Liver (tissue), 9 donors: ENCODE data around the gene VPS25. TPM values are rescaled to one million over a fixed set of nuclear protein-coding genes. Genes with fewer than 3 reads are reported as not detected.

Experiments
- DNase-seq: peaks from one replicate; pipeline ENCODE4 v3.0.0-alpha.2; 2017; ENCODE audit warnings: low spot score
- H3K27ac ChIP-seq, 2 donors: one replicate each; pipeline ENCODE4 v1.7.0; 2013; ENCODE audit warnings: inconsistent platforms in 2 of 2, low read length in 2 of 2, control low read depth in 1 of 2, low read depth in 1 of 2, mild to moderate bottlenecking in 1 of 2
- H3K27me3 ChIP-seq, 4 donors: one replicate each; pipeline versions ENCODE4 v1.6.1 to v1.7.0; 2013; ENCODE audit warnings: low read length in 3 of 4, inconsistent platforms in 1 of 4, mild to moderate bottlenecking in 1 of 4, moderate library complexity in 1 of 4; ENCODE audit not compliant: control insufficient read depth in 4 of 4, insufficient read depth in 4 of 4
- H3K36me3 ChIP-seq, 4 donors: one replicate each; pipeline versions ENCODE4 v1.6.1 to v1.7.0; 2013; ENCODE audit warnings: low read length in 3 of 4, mild to moderate bottlenecking in 3 of 4, low read depth in 1 of 4, moderate library complexity in 1 of 4; ENCODE audit not compliant: control insufficient read depth in 4 of 4, insufficient read depth in 3 of 4
- H3K4me1 ChIP-seq, 4 donors: one replicate each; pipeline versions ENCODE4 v1.6.1 to v1.7.0; 2013; ENCODE audit warnings: low read length in 3 of 4, mild to moderate bottlenecking in 3 of 4, moderate library complexity in 1 of 4; ENCODE audit not compliant: control insufficient read depth in 4 of 4, insufficient read depth in 4 of 4
- H3K4me3 ChIP-seq, 3 donors: one replicate each; pipeline versions ENCODE4 v1.6.1 to v1.7.0; 2013; ENCODE audit warnings: low read length in 3 of 3, control low read depth in 1 of 3, low read depth in 1 of 3, mild to moderate bottlenecking in 1 of 3
- H3K9ac ChIP-seq, 2 donors: one replicate each; pipeline ENCODE4 v1.7.0; 2013; ENCODE audit warnings: low read length in 2 of 2, mild to moderate bottlenecking in 2 of 2, moderate library complexity in 2 of 2, control low read depth in 1 of 2, low read depth in 1 of 2
- H3K9me3 ChIP-seq, 4 donors: one replicate each; pipeline versions ENCODE4 v1.6.1 to v1.7.0; 2013; ENCODE audit warnings: low read length in 3 of 4; ENCODE audit not compliant: control insufficient read depth in 4 of 4
- EGR1 ChIP-seq, 2 donors: IDR thresholded peaks; 2 replicates each; pipeline ENCODE4 v1.6.1; 2016 to 2018; ENCODE audit warnings: antibody characterized with exemption in 2 of 2, low read depth in 2 of 2
- FOXA1 ChIP-seq: IDR thresholded peaks from 2 replicates; pipeline ENCODE4 v1.6.1; 2016; ENCODE audit warnings: antibody characterized with exemption
- FOXA2 ChIP-seq: IDR thresholded peaks from 2 replicates; pipeline ENCODE4 v1.6.1; 2016; ENCODE audit warnings: antibody characterized with exemption
- GABPA ChIP-seq, 2 donors: IDR thresholded peaks in 1 of 2; conservative IDR thresholded peaks in 1 of 2; 2 replicates each; pipeline ENCODE4 v1.6.1; 2016; ENCODE audit warnings: antibody characterized with exemption in 2 of 2, mild to moderate bottlenecking in 1 of 2, moderate library complexity in 1 of 2
- HNF4A ChIP-seq, 2 donors: conservative IDR thresholded peaks; 2 replicates each; pipeline ENCODE4 v1.6.1; 2016; ENCODE audit warnings: antibody characterized with exemption in 2 of 2, mild to moderate bottlenecking in 2 of 2
- HNF4G ChIP-seq: IDR thresholded peaks from 2 replicates; pipeline ENCODE4 v1.6.1; 2016; ENCODE audit warnings: antibody characterized with exemption
- JUND ChIP-seq, 2 donors: IDR thresholded peaks; 2 replicates each; pipeline ENCODE4 v1.6.1; 2016; ENCODE audit warnings: antibody characterized with exemption in 2 of 2
- NR2F2 ChIP-seq: IDR thresholded peaks from 2 replicates; pipeline ENCODE4 v1.6.1; 2016; ENCODE audit warnings: antibody characterized with exemption
- RAD21 ChIP-seq, 2 donors: IDR thresholded peaks; 2 replicates each; pipeline ENCODE4 v1.6.1; 2016; ENCODE audit warnings: antibody characterized with exemption in 2 of 2, mild to moderate bottlenecking in 2 of 2
- RXRA ChIP-seq, 2 donors: IDR thresholded peaks; 2 replicates each; pipeline ENCODE4 v1.6.1; 2017 to 2018; ENCODE audit warnings: antibody characterized with exemption in 2 of 2, mild to moderate bottlenecking in 1 of 2
- SP1 ChIP-seq: IDR thresholded peaks from 2 replicates; pipeline ENCODE4 v1.6.1; 2018; ENCODE audit warnings: antibody characterized with exemption, mild to moderate bottlenecking
- TAF1 ChIP-seq: conservative IDR thresholded peaks from 2 replicates; pipeline ENCODE4 v1.6.1; 2016; ENCODE audit warnings: antibody characterized with exemption, mild to moderate bottlenecking
- YY1 ChIP-seq: IDR thresholded peaks from 2 replicates; pipeline ENCODE4 v1.6.1; 2016; ENCODE audit warnings: antibody characterized with exemption, mild to moderate bottlenecking
- WGBS: extraction: QIAGEN DNeasy Blood & Tissue Kit; methylation state at CpG from one replicate; pipeline ENCODE4 v1.1.7; 2013; 5-methylcytosine and 5-hydroxymethylcytosine counted together
- polyA plus RNA-seq, 2 donors: library from polyadenylated mRNA; stranded (reverse) in 1 of 2; unstranded in 1 of 2; fragments of 200-250 nt in 1 of 2; fragments of >200 nt in 1 of 2; fragmentation: Nextera tagmentation in 1 of 2; extraction: Ambion mirVana in 1 of 2; gene quantifications; one replicate each; pipeline versions ENCODE4 v1.2.1 to v1.2.3, GENCODE V29; 2013 to 2015
- total RNA-seq, 2 donors: library from RNA; depleted of rRNA; stranded (reverse); fragments of >200 nt; gene quantifications; one replicate each; pipeline ENCODE4 v1.2.3, GENCODE V29; 2014
- TF ChIP-seq, protein P1 (sequence below): IDR thresholded peaks from 2 replicates; pipeline ENCODE4 v1.6.1; 2016; ENCODE audit warnings: antibody characterized with exemption, mild to moderate bottlenecking
- TF ChIP-seq, protein P2 (sequence below): fragments of 150-350 bp; IDR thresholded peaks from 2 replicates; pipeline ENCODE4 v1.5.1; 2017; ENCODE audit warnings: improper control_type of control experiment, low read depth, low read length; ENCODE audit not compliant: missing input control
- TF ChIP-seq, protein P3 (sequence below): IDR thresholded peaks from 2 replicates; pipeline ENCODE4 v1.6.1; 2016; ENCODE audit warnings: antibody characterized with exemption
- TF ChIP-seq, protein P4 (sequence below): IDR thresholded peaks from 2 replicates; pipeline ENCODE4 v1.6.1; 2016; ENCODE audit warnings: antibody characterized with exemption
- TF ChIP-seq, protein P5 (sequence below): IDR thresholded peaks from 2 replicates; pipeline ENCODE4 v1.6.1; 2016; ENCODE audit warnings: antibody characterized with exemption
- donor health status: healthy.
- donor health status: healthy.
- donor health status: healthy.
- donor health status: healthy.
- donor health status: healthy.

The VPS25 gene
- total and polyA plus RNA-seq, 4 donors, result 40.9 to 65.7 (median 51.0) TPM

DNA sequence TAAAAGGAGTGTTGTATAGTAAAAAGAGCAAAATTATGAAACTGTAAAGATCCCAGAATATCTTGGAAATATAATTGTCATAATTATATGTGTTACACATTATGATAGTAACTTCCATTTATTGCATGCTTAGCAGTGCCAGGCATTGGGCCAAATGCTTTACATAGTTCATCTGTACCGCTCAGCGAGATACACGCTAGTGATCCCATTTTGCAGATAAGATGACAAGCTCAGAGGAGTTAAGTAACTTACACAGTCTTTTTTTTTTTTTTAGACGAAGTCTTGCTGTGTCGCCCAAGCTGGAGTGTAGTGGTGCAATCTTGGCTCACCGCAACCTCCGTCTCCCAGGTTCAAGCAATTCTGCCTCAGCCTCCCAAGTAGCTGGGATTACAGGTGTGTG lies 21.6 kb upstream of the VPS25 start:
- H3K4me3 ChIP-seq, result no peak overlapping the region
- H3K9me3 ChIP-seq, result no peaks in the 10 kb centered on the region
- no peaks in the 10 kb centered on the region for H3K27me3 ChIP-seq
- no peak for DNase-seq
- H3K36me3 ChIP-seq, result no peaks in the 10 kb centered on the region
- H3K9ac ChIP-seq, result no peak overlapping the region
- H3K4me1 ChIP-seq, result peaks cover 9 to 26% (median 20%) of the 10 kb centered on the region in 4 donors
- 83% methylated on average over 7 of the region's 7 CpGs for WGBS
- H3K27ac ChIP-seq, result no peak overlapping the region
- no peak for TF ChIP-seq RAD21 (IDR thresholded peaks at IDR 0.05)
- no peak for TF ChIP-seq HNF4A (conservative IDR thresholded peaks at IDR 0.05)
- TF ChIP-seq FOXA2, result no peak
- TF ChIP-seq, protein P1, sequence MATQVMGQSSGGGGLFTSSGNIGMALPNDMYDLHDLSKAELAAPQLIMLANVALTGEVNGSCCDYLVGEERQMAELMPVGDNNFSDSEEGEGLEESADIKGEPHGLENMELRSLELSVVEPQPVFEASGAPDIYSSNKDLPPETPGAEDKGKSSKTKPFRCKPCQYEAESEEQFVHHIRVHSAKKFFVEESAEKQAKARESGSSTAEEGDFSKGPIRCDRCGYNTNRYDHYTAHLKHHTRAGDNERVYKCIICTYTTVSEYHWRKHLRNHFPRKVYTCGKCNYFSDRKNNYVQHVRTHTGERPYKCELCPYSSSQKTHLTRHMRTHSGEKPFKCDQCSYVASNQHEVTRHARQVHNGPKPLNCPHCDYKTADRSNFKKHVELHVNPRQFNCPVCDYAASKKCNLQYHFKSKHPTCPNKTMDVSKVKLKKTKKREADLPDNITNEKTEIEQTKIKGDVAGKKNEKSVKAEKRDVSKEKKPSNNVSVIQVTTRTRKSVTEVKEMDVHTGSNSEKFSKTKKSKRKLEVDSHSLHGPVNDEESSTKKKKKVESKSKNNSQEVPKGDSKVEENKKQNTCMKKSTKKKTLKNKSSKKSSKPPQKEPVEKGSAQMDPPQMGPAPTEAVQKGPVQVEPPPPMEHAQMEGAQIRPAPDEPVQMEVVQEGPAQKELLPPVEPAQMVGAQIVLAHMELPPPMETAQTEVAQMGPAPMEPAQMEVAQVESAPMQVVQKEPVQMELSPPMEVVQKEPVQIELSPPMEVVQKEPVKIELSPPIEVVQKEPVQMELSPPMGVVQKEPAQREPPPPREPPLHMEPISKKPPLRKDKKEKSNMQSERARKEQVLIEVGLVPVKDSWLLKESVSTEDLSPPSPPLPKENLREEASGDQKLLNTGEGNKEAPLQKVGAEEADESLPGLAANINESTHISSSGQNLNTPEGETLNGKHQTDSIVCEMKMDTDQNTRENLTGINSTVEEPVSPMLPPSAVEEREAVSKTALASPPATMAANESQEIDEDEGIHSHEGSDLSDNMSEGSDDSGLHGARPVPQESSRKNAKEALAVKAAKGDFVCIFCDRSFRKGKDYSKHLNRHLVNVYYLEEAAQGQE, result no peak

DNA sequence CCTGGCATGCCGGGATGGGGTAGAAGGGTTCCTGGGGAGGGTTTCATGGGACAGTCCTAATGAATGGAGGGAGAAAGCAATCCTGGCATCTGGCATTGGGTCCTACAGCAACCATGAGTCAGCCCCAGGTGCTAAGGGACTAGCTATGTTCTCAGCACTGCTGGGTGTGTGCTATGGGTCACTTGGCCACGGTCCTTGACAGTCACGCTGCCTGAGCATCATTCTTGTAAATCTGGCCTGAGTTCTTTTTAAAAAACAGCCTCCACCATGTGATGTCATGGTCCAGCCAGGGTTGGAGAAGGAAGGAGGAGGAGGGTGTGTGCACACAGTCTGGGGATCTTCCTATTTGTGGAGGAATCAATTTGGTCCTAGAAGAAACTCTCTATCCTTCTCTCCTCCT lies 18.5 kb upstream of the VPS25 start:
- Histone ChIP-seq H3K4me3 (no peak overlapping the region), H3K9ac (no peak overlapping the region), H3K9me3 (no peaks in the 10 kb centered on the region), H3K27ac (no peak overlapping the region), H3K36me3 (no peaks in the 10 kb centered on the region), H3K4me1 (peaks cover 0 to 10% (median 5%) of the 10 kb centered on the region in 4 donors), H3K27me3 (no peaks in the 10 kb centered on the region)
- DNase-seq, result no peak
- 96% methylated on average over 3 of the region's 3 CpGs for WGBS
- TF ChIP-seq FOXA1, result no peak
- TF ChIP-seq, protein P2, sequence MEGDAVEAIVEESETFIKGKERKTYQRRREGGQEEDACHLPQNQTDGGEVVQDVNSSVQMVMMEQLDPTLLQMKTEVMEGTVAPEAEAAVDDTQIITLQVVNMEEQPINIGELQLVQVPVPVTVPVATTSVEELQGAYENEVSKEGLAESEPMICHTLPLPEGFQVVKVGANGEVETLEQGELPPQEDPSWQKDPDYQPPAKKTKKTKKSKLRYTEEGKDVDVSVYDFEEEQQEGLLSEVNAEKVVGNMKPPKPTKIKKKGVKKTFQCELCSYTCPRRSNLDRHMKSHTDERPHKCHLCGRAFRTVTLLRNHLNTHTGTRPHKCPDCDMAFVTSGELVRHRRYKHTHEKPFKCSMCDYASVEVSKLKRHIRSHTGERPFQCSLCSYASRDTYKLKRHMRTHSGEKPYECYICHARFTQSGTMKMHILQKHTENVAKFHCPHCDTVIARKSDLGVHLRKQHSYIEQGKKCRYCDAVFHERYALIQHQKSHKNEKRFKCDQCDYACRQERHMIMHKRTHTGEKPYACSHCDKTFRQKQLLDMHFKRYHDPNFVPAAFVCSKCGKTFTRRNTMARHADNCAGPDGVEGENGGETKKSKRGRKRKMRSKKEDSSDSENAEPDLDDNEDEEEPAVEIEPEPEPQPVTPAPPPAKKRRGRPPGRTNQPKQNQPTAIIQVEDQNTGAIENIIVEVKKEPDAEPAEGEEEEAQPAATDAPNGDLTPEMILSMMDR, result no peak
- TF ChIP-seq, protein P3, sequence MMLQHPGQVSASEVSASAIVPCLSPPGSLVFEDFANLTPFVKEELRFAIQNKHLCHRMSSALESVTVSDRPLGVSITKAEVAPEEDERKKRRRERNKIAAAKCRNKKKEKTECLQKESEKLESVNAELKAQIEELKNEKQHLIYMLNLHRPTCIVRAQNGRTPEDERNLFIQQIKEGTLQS, result no peak
- no peak for TF ChIP-seq EGR1 (IDR thresholded peaks at IDR 0.05; ENCODE audit: low read depth in 2 of 2)
- TF ChIP-seq, protein P4, sequence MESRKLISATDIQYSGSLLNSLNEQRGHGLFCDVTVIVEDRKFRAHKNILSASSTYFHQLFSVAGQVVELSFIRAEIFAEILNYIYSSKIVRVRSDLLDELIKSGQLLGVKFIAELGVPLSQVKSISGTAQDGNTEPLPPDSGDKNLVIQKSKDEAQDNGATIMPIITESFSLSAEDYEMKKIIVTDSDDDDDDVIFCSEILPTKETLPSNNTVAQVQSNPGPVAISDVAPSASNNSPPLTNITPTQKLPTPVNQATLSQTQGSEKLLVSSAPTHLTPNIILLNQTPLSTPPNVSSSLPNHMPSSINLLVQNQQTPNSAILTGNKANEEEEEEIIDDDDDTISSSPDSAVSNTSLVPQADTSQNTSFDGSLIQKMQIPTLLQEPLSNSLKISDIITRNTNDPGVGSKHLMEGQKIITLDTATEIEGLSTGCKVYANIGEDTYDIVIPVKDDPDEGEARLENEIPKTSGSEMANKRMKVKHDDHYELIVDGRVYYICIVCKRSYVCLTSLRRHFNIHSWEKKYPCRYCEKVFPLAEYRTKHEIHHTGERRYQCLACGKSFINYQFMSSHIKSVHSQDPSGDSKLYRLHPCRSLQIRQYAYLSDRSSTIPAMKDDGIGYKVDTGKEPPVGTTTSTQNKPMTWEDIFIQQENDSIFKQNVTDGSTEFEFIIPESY, result no peak
- no peak for TF ChIP-seq RXRA (IDR thresholded peaks at IDR 0.05)
- TF ChIP-seq HNF4G, result no peak
- no peak for TF ChIP-seq NR2F2
- no peak for TF ChIP-seq TAF1
- TF ChIP-seq RAD21 (IDR thresholded peaks at IDR 0.05), result no peak
- TF ChIP-seq, protein P5, sequence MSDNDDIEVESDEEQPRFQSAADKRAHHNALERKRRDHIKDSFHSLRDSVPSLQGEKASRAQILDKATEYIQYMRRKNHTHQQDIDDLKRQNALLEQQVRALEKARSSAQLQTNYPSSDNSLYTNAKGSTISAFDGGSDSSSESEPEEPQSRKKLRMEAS, result no peak
- no peak for TF ChIP-seq YY1
- no peak for TF ChIP-seq HNF4A (conservative IDR thresholded peaks at IDR 0.05)
- TF ChIP-seq, protein P1, result no peak
- TF ChIP-seq SP1, result no peak
- TF ChIP-seq FOXA2, result no peak
- TF ChIP-seq JUND (IDR thresholded peaks at IDR 0.05), result no peak
- TF ChIP-seq GABPA (IDR thresholded peaks at IDR 0.05 in 1 of 2, conservative IDR thresholded peaks at IDR 0.05 in 1 of 2), result no peak
